Stimulated activated CD8-positive, alpha-beta memory T cell treated with anti-CD3 and anti-CD28 coated beads, Interleukin-7, amount 100 ng/mL, for 48 hours (primary cell): ENCODE measurements around the gene ANKRD30A.
"Not testable (repeated sequence)": the region's sequence is repeated elsewhere in the genome, so short reads cannot be mapped to it uniquely, and the experiment has no call there.

ENCODE experiments used
- DNase-seq, 2 donors: peaks; one replicate each; pipeline ENCODE4 v3.0.0-alpha.2; 2020; ENCODE audit warnings: low read depth in 1 of 2; ENCODE audit errors: extremely low read depth in 1 of 2

The ANKRD30A gene

GRCh38 chr10:37246637-37247036 is 121.2 kb downstream of the ANKRD30A start:
- no peak for DNase-seq

DNA sequence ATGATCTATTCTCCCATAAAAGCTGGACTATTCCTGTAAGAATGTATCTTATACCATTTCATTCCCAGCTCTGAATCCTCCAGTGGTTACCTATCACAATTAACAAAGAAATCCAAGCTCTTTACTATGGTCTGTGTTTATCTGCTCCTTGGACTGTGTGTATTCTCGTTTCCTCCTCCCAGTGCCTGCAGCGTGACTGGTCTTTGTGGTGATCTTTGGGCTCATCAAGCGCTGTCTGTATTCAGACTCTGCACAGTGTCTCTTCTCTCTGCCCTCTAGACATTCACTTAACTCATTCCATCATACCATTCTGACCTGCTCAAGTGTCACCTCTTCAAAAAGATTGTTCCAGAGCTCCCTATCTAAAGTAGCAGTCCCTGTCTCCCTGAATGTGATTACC is 130.4 kb downstream of the ANKRD30A start:
- not testable (repeated sequence) for DNase-seq

- no peak for DNase-seq
These were observed 137.9 kb downstream of the ANKRD30A start for GRCh38 chr10:37263304-37263703.

GRCh38 chr10:37268266-37268665 is 142.9 kb downstream of the ANKRD30A start:
- no peak for DNase-seq

DNA sequence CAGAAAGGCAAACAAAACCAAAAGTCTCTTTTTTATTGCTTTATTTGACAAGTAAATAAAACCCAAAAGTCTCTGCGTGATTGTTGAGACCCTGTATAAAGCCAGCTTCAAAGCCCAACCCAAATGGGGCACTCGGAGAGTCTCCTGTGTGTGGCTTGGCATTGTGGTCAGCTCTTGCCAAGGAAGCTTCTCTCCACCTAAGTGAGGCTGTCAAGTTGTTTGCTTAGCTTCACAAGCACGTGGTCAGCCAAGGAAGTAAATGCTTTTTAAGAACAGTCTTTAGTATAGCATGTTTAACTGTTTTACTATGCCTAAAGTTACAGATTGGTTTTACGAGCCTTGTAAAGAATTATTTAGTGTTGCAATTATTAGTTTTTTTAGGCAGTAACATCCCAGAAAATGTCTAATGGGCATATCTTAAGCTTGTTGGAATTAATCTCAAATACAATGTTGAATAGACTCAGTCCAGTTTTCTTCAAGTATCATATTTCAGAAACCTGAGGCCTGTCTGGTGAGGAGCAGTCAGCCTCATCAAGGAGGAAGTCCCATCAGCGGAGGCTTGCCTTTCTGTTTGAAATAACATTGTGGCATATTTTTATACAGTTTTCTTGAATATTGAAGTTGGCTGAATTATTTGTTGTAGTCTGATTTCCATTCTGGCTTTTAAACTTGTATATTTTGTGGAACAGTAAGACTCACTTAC is 144.3 kb downstream of the ANKRD30A start:
- no peak for DNase-seq

GRCh38 chr10:37275216-37275777 is 149.9 kb downstream of the ANKRD30A start:
- no peak for DNase-seq

DNA sequence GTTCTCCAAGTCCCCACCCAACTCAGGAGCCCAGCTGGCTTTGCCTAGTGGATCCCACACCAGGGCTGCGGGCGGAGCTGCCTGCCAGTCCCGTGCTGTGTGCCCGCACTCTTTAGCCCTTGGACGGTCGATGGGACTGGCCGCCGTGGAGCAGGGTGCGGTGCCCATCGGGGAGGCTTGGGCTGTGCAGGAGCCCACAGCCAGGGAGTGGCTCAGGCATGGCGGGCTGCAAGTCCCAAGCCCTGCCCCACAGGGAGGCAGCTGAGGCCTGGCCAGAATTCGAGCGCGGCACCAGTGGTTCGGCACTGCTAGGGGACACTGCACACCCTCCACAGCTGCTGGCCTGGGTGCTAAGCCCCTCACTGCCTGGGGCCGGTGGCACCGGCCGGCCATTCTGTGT is 159.7 kb downstream of the ANKRD30A start:
- no peak for DNase-seq

GRCh38 chr10:37289833-37290464 is 164.6 kb downstream of the ANKRD30A start:
- no peak for DNase-seq

DNA sequence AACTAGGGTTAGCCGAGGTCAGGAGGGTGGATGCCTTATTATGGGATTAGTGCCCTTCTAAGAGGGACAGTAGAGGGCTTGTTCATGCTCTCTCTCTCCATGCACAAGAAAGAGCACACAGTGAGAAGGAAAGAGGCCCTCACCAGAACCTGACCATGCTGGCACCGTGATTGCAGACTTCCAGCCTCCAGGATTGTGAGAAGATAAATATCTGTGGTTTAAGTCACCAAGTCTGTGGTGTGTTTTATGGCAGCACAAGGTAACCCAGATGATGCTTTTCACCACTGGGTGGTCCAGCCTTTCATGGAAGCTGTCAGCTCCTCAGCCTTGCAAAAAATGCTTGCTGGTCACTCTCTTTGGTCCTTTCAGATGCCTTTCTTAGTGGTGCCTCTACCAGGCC is 175.9 kb downstream of the ANKRD30A start:
- DNase-seq, result no peak

GRCh38 chr10:37304036-37304435 is 178.6 kb downstream of the ANKRD30A start:
- DNase-seq, result no peak

- DNase-seq, result no peak
These were observed 189.0 kb downstream of the ANKRD30A start for GRCh38 chr10:37314350-37314749.

GRCh38 chr10:37314862-37315261 is 189.5 kb downstream of the ANKRD30A start:
- DNase-seq, result no peak

DNA sequence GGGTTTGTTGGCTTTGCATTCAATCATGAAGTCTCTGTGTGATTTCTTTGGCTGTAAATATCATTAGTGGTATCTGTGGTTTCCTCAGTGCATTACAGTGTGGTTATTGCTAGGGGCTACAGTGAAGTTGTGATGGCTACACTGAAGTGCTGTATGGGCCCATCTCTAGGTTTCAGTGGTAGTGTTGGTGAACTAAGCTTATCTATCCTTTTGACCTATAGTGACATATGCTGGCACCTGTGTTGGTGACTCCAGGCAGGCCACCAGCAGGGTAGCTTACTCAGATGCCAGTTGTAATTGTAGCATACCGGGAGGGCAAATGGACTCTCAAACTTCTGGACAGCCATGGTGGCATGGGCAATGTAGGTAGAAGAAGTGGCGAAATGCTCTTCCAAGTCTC is 219.0 kb downstream of the ANKRD30A start:
- no peak for DNase-seq

DNA sequence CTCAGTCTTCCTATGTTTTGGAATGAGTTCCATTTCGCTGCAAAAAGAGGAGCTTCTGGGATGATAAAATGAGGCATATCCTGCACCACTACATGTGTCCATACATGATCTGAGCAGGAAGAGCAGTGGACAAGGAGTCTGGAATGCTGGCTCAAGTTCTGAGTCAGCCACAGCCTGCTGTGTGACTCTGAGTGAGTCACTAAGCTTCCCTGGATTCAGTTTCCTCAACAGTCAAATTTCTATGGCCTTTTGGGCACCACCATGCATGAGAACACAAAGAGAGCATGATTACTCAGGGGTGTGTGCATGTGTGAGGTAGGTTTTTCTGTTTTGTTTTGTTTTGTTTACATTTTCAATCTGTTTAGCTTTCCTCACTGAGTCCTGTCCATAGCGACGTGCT is 254.6 kb downstream of the ANKRD30A start:
- DNase-seq, result no peak

- no peak for DNase-seq
These were observed 255.9 kb downstream of the ANKRD30A start for GRCh38 chr10:37381271-37381670.

- no peak for DNase-seq
These were observed 259.5 kb downstream of the ANKRD30A start for GRCh38 chr10:37384923-37385322.

GRCh38 chr10:37390926-37391325 is 265.5 kb downstream of the ANKRD30A start:
- no peak for DNase-seq

- not testable (repeated sequence) for DNase-seq
These were observed 275.4 kb downstream of the ANKRD30A start for GRCh38 chr10:37400774-37401173.

DNA sequence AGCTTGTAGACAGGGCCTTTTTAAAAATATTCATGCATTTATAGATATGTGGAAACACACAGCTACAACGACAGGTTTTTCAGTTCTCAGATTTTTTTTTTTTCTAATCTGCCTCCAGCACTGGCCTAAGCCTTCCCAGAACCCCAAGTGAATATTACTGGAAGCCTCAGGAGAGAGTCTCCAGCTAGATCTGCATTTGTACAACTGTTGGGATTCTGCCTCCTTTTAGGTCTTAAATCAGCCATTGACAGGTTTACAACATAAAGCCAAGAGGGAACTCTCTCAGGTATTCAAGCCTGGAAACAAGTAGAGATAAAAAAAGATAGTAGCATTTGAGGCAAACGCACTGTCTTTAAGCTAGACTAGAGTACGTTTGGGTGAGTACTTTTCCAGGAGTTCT is 275.8 kb downstream of the ANKRD30A start:
- DNase-seq, result no peak

GRCh38 chr10:37403776-37404175 is 278.4 kb downstream of the ANKRD30A start:
- DNase-seq, result no peak
